ENCODE results near the gene TRPM2. TPM values are rescaled to one million over a fixed set of nuclear protein-coding genes. Genes with fewer than 3 reads are reported as not detected.
"Not testable (repeated sequence)": the region's sequence is repeated elsewhere in the genome, so short reads cannot be mapped to it uniquely, and the experiment has no call there.

TRPM2 gene
- total RNA-seq, 1 donor from 2014 or later: under 0.01 TPM

DNA sequence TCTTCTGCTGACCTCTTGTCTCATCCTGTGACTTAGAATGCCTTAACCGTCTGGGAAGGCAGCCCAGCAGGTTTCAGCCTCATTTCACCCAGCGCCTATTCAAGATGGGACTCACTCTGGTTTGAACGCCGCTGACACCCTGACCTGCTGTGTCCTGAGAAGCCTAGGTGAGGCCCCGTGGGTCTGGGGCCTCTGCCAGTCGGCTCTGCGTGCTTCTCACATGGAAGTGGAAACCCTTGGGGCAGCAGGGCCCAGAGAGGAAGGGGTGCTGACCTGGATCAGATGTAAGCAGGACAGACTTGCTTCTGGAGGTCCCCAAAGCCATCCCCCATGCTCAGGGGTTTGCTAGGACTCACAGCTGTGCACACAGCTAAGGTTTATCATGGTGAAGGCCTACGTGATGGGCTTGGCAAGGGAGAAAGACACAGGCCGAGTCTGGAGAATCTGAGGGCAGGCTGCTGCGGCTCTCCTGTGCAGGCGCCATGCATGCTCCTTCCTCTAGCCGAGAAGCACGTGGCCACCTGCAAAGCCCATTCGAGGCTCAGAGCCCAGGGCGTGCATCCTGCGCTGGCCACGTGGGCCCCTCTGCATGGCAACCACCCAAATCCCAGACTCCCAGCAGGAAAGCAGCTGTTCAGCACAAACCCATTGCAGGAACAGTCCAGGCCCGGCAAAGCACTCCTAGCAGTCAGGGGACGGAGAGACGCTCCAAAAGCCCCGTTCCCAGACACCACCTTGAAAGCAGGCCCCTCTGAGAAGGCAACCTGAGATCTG lies 3.8 kb downstream of the TRPM2 start:
- H3K36me3 ChIP-seq (ENCODE audit: control insufficient read depth, insufficient read depth, low read length): no peaks in the 10 kb centered on the region
- no peak for FAIRE-seq
- TF ChIP-seq, protein P1, sequence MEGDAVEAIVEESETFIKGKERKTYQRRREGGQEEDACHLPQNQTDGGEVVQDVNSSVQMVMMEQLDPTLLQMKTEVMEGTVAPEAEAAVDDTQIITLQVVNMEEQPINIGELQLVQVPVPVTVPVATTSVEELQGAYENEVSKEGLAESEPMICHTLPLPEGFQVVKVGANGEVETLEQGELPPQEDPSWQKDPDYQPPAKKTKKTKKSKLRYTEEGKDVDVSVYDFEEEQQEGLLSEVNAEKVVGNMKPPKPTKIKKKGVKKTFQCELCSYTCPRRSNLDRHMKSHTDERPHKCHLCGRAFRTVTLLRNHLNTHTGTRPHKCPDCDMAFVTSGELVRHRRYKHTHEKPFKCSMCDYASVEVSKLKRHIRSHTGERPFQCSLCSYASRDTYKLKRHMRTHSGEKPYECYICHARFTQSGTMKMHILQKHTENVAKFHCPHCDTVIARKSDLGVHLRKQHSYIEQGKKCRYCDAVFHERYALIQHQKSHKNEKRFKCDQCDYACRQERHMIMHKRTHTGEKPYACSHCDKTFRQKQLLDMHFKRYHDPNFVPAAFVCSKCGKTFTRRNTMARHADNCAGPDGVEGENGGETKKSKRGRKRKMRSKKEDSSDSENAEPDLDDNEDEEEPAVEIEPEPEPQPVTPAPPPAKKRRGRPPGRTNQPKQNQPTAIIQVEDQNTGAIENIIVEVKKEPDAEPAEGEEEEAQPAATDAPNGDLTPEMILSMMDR (IDR thresholded peaks at IDR 0.05; ENCODE audit: insufficient read depth, low read length, severe bottlenecking): no peak
- no peak for DNase-seq (ENCODE audit: low read depth)
- H3K4me3 ChIP-seq (ENCODE audit: low read depth, low read length): no peak overlapping the region
- no peaks in the 10 kb centered on the region for H3K27me3 ChIP-seq (ENCODE audit: control insufficient read depth, insufficient read depth, low read length)

GRCh38 chr21:44359396-44359795 lies 6.0 kb downstream of the TRPM2 start:
- FAIRE-seq (no peak), DNase-seq (ENCODE audit: low read depth) (no peak)
- no peak overlapping the region for H3K4me3 ChIP-seq (ENCODE audit: low read depth, low read length)

DNA sequence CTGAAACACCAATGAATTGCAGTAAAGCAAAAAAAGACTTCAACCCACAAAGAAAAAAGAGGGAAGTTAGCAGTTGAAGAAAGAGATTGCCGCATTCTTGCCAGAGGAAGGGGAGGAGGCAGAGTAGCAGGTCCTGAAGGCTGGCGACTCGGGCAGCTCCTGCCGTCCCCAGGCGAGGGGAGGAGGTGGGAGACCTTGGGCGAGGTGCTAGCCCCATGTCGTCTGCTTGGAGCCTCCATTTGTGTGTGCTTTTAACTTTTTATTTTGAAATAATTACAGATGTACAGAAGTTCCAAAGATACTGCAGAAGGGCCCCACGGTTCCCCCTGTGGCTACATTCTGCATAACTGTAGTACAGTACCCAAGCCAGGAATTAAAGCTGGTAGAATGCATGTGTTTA lies 6.7 kb downstream of the TRPM2 start:
- H3K36me3 ChIP-seq (ENCODE audit: control insufficient read depth, insufficient read depth, low read length): no peaks in the 10 kb centered on the region
- TF ChIP-seq, protein P1 (IDR thresholded peaks at IDR 0.05; ENCODE audit: insufficient read depth, low read length, severe bottlenecking): no peak
- no peaks in the 10 kb centered on the region for H3K27me3 ChIP-seq (ENCODE audit: control insufficient read depth, insufficient read depth, low read length)
- no peak for FAIRE-seq
- no peak overlapping the region for H3K4me3 ChIP-seq (ENCODE audit: low read depth, low read length)
- no peak for DNase-seq (ENCODE audit: low read depth)

More at GRCh38 chr21:44359396-44359795, 6.0 kb downstream of the TRPM2 start:
- Histone ChIP-seq H3K27me3 (ENCODE audit: control insufficient read depth, insufficient read depth, low read length) (no peaks in the 10 kb centered on the region), H3K36me3 (ENCODE audit: control insufficient read depth, insufficient read depth, low read length) (no peaks in the 10 kb centered on the region)
- TF ChIP-seq, protein P1 (IDR thresholded peaks at IDR 0.05; ENCODE audit: insufficient read depth, low read length, severe bottlenecking): no peak

GRCh38 chr21:44361903-44362302 lies 8.5 kb downstream of the TRPM2 start:
- H3K36me3 ChIP-seq (ENCODE audit: control insufficient read depth, insufficient read depth, low read length); H3K4me3 ChIP-seq (ENCODE audit: low read depth, low read length); FAIRE-seq; H3K27me3 ChIP-seq (ENCODE audit: control insufficient read depth, insufficient read depth, low read length); DNase-seq (ENCODE audit: low read depth): not testable (repeated sequence)

DNA sequence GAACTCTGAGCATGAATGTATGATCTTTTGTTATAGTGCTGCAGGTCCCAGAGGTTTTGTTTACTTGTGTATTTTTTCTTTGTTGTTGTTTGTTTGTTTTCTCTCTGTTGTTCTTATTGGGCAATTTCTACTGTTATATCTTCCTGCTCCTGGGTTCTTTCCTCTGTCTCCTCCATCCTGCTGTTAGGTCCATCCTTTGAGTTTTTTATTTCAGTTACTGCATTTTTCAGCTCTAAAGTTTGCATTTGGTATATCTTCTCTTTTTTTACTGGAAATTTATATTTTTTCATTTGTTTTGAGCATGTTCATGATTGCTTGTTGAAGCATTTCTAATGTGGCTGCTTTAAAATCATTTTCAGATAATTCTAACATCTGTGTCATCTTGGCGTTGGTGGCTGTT lies 9.9 kb downstream of the TRPM2 start:
- DNase-seq (ENCODE audit: low read depth) (no peak), FAIRE-seq (no peak)
- Histone ChIP-seq H3K27me3 (ENCODE audit: control insufficient read depth, insufficient read depth, low read length) (no peaks in the 10 kb centered on the region), H3K4me3 (ENCODE audit: low read depth, low read length) (no peak overlapping the region), H3K36me3 (ENCODE audit: control insufficient read depth, insufficient read depth, low read length) (no peaks in the 10 kb centered on the region)
- TF ChIP-seq, protein P1 (IDR thresholded peaks at IDR 0.05; ENCODE audit: insufficient read depth, low read length, severe bottlenecking): no peak

DNA sequence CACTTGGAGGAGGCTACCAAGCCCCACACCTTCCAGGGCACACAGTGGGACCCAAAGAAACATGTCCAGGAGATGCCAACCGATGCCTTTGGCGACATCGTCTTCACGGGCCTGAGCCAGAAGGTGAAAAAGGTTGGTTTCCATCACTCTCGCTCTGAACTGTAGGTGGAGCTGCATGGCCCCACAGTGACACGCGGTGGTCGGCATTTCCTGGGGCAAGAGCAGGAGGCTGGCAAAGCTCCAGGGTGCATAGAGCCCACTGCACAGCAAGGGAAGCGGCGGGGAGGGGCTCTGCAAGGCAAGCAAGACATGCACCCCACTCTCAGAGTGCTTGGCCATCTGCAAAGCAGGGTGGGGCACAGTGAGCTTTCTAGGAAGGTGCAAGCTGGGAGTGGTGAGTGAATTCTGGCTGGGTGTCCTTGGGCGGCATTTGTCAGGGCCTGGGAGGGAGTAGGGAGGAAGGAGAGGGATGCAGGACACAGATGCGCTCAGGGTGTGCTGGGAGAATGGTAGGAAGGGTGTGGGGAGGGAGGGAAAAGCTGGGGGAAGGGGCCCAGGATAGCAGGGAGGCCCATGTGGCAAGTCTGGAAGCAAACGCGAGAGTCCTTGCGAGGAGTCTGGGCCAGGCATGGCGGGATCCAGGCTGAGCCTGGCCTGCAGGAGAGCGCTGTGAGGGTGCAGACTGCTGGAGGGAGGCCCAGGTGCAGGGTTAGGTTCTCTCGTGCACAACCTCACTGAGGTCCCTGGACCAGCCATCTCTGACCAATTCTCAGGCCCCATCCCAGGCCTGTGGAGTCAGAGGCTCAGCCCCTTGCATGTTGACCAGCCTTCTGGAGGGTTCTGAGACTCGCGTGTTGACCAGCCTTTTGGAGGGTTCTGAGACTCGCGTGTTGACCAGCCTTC lies 11.0 kb downstream of the TRPM2 start:
- DNase-seq (ENCODE audit: low read depth) (no peak), FAIRE-seq (no peak)
- Histone ChIP-seq H3K4me3 (ENCODE audit: low read depth, low read length) (no peak overlapping the region), H3K27me3 (ENCODE audit: control insufficient read depth, insufficient read depth, low read length) (no peaks in the 10 kb centered on the region), H3K36me3 (ENCODE audit: control insufficient read depth, insufficient read depth, low read length) (no peaks in the 10 kb centered on the region)
- TF ChIP-seq, protein P1 (IDR thresholded peaks at IDR 0.05; ENCODE audit: insufficient read depth, low read length, severe bottlenecking): no peak

Data from bronchial epithelial cell (primary cell).